Measurements from ENCODE around the gene SMTN.
A peak's percentile ranks its signal among the peaks of the same experiment; 100 is the strongest.

The SMTN gene

GRCh38 chr22:31130873-31131272 is 49.8 kb downstream of the SMTN start:
- peak overlapping the region; percentile 83 for H3K27ac ChIP-seq
- TF ChIP-seq CTCF (conservative IDR thresholded peaks at IDR 0.05) = no peak

- TF ChIP-seq CTCF (conservative IDR thresholded peaks at IDR 0.05) = no peak
- H3K27ac ChIP-seq = no peak overlapping the region
Observed at GRCh38 chr22:31133911-31134310, 52.8 kb downstream of the SMTN start.

GRCh38 chr22:31134688-31135087 is 53.6 kb downstream of the SMTN start:
- no peak for TF ChIP-seq CTCF (conservative IDR thresholded peaks at IDR 0.05)
- H3K27ac ChIP-seq = no peak overlapping the region

- H3K27ac ChIP-seq = no peak overlapping the region
- TF ChIP-seq CTCF (conservative IDR thresholded peaks at IDR 0.05) = no peak
Observed at GRCh38 chr22:31135706-31136105, 54.6 kb downstream of the SMTN start.

- H3K27ac ChIP-seq = no peak overlapping the region
Observed at GRCh38 chr22:31136155-31136554, 55.0 kb downstream of the SMTN start.

GRCh38 chr22:31136711-31137110 is 55.6 kb downstream of the SMTN start:
- no peak overlapping the region for H3K27ac ChIP-seq
- TF ChIP-seq CTCF (conservative IDR thresholded peaks at IDR 0.05) = no peak

More at GRCh38 chr22:31136155-31136554, 55.0 kb downstream of the SMTN start:
- no peak for TF ChIP-seq CTCF (conservative IDR thresholded peaks at IDR 0.05)

GRCh38 chr22:31137721-31138120 is 56.6 kb downstream of the SMTN start:
- H3K27ac ChIP-seq = no peak overlapping the region
- no peak for TF ChIP-seq CTCF (conservative IDR thresholded peaks at IDR 0.05)

GRCh38 chr22:31138126-31138525 is 57.0 kb downstream of the SMTN start:
- no peak overlapping the region for H3K27ac ChIP-seq
- TF ChIP-seq CTCF (conservative IDR thresholded peaks at IDR 0.05) = no peak
